ENCODE results near the gene MFRP.

MFRP gene

GRCh38 chr11:119363851-119364590, 17.5 kb upstream of the MFRP start:
- in situ Hi-C loops (cut with HindIII; ENCODE audit: low sequenced_read_pairs), result no loop called here
- no peak for DNase-seq (ENCODE audit: low read depth, low spot score)
- TF ChIP-seq CTCF (IDR thresholded peaks at IDR 0.05; ENCODE audit: low read depth, low read length), result no peak
- H3K4me3 ChIP-seq (ENCODE audit: low read depth, low read length), result no peak overlapping the region

GRCh38 chr11:119363081-119363850, 16.8 kb upstream of the MFRP start:
- in situ Hi-C loops (cut with HindIII; ENCODE audit: low sequenced_read_pairs), result no loop called here
- no peak overlapping the region for H3K4me3 ChIP-seq (ENCODE audit: low read depth, low read length)
- no peak for DNase-seq (ENCODE audit: low read depth, low spot score)
- TF ChIP-seq CTCF (IDR thresholded peaks at IDR 0.05; ENCODE audit: low read depth, low read length), result no peak

- no peak overlapping the region for H3K4me3 ChIP-seq (ENCODE audit: low read depth, low read length)
- DNase-seq (ENCODE audit: low read depth, low spot score), result no peak
- TF ChIP-seq CTCF (IDR thresholded peaks at IDR 0.05; ENCODE audit: low read depth, low read length), result no peak
- in situ Hi-C loops (cut with HindIII; ENCODE audit: low sequenced_read_pairs), result no loop called here
These were observed 16.2 kb upstream of the MFRP start for GRCh38 chr11:119362741-119363080.

- no peak for DNase-seq (ENCODE audit: low read depth, low spot score)
- no peak for TF ChIP-seq CTCF (IDR thresholded peaks at IDR 0.05; ENCODE audit: low read depth, low read length)
- H3K4me3 ChIP-seq (ENCODE audit: low read depth, low read length), result no peak overlapping the region
- in situ Hi-C loops (cut with HindIII; ENCODE audit: low sequenced_read_pairs), result no loop called here
These were observed 15.6 kb upstream of the MFRP start for GRCh38 chr11:119361941-119362725.

GRCh38 chr11:119361056-119361787, 14.7 kb upstream of the MFRP start:
- DNase-seq (ENCODE audit: low read depth, low spot score), result peak; percentile 37
- no peak overlapping the region for H3K4me3 ChIP-seq (ENCODE audit: low read depth, low read length)
- in situ Hi-C loops (cut with HindIII; ENCODE audit: low sequenced_read_pairs), result no loop called here
- TF ChIP-seq CTCF (IDR thresholded peaks at IDR 0.05; ENCODE audit: low read depth, low read length), result no peak
